GM18951 (cell line): ENCODE measurements around the gene LRWD1.
"Not testable (repeated sequence)": the region's sequence is repeated elsewhere in the genome, so short reads cannot be mapped to it uniquely, and the experiment has no call there.

Source experiments
- in situ Hi-C: fragments of 300-500 bp; cut with MboI; formaldehyde crosslinking; loops from one replicate; pipeline ENCODE4 v1.12.0; 2022; ENCODE audit warnings: low sequenced_read_pairs, mixed read lengths, inconsistent platforms; ENCODE audit not compliant: unreplicated experiment

LRWD1 gene

DNA sequence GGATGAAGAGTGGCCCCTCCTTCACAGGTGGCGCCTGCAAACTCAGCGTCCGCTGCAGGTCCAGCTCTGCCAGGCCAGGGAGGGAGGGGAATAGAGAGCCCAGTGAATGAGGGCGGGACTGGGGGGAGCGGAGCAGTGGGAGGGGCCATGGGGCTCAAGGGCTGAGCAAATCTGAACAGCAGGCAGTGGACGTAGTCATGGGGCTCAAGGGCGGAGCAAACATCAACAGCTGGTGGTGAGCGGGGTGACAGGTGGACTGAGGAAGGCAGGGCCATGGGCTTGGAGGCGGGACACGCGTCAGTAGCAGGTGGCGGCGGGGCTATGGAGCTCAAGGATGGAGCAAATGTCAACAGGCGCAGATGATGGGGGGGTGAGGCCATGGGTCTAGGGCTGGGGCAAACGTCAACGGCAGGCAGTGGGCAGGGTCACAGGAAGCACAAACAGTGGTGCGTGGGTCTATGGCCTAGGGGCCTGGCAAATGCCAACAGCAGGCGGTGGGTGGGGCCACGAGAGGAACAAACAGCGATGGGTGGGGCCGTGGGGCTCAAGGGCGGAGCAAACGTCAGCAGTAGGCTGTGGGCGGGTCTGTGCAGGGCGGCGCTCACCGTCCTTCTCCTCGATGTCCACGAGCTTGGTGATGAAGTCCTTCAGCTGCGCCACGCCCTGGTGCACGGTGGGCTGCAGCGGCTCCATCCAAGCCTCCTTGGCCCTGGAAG, 28.6 kb downstream of the LRWD1 start:
- in situ Hi-C loops, result not testable (repeated sequence)

DNA sequence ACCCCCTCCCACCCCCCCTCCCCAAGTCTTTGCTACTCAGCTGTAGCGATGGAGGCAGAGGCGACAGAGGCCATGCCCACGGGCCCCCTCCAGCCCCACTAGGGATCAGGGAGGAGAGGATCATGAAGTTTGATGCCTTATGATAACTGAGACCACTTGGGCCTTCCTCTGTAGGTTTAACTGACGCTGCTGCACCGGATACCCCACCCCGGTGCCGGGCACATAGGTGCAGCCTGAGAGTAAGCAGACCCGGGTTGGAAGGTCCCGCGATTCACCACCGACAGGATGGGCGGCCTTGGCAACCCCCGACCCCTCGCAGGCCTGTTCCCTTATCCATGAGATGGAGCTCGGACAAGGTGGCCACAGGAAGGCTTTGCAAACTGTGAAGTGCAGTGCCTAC, 29.2 kb downstream of the LRWD1 start:
- in situ Hi-C loops, result not testable (repeated sequence)

DNA sequence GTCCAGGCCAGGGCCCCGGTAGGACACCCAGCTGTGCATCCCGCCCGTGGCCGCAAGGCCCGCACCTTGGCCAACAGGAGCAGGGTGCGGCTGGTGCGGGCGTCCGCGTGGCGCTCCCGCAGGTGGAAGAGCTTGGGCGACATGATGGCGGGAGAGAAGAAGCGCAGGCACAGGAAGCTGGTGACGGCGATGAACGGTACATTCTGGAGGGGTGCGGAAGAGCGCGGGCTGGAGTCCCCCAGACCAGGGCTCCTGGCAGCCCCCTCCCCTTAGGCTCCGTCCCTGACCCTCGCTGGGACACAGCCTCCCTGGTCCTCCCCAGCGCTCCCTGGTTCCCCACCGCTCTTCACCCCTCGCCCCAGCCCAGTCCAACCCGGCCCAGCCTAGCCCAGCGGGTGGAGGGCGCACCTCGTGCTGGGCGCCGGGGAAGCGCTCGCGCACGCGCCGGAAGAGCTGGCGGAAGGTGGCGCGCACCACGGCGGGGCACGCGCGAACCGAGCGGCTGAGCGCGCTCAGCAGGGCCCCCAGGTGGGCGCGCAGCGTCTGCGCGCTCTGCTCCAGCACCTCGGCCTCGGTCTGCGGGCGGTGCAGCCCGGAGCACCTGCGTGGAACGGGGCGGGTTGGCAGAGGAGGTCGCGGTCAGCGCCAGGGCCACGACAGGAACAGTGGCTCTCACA, 29.8 kb downstream of the LRWD1 start:
- in situ Hi-C loops, result not testable (repeated sequence)

DNA sequence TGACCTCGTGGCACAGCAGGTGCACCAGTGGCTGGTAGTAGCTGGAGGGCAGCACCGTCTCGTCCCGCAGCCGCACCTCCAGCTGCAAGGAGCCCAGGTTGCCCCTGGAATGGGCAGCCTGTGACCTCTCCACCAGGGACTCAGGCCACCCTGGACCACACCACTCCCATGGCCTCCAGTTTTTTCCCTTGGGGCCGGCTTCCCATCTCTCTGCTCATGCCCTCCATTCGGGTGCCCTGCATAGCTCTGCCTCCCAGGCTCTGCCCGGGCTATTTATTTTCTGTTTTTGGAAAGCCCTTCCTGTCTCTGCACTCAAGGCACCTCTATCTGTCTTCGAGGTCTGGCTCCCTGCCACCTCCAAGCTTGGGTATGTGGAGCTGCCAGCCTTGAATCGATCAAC, 32.1 kb downstream of the LRWD1 start:
- in situ Hi-C loops, result not testable (repeated sequence)

DNA sequence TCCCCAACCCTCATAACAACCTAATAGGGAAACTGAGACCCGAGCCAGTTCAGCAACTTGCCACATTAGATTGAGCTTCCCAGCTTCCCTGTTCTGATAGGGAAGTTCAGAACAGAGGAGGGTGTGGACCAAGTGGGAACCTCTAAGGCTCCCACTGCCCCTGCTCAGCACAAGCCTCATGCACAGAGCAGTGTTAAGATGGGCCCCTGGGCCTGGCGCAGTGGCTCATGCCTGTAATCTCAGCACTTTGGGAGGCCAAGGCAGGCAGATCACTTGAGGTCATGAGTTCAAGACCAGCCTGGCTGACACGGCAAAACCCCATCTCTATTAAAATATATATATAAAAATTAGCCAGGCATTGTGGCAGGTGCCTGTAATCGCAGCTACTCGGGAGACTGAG, 32.5 kb downstream of the LRWD1 start:
- in situ Hi-C loops, result not testable (repeated sequence)

DNA sequence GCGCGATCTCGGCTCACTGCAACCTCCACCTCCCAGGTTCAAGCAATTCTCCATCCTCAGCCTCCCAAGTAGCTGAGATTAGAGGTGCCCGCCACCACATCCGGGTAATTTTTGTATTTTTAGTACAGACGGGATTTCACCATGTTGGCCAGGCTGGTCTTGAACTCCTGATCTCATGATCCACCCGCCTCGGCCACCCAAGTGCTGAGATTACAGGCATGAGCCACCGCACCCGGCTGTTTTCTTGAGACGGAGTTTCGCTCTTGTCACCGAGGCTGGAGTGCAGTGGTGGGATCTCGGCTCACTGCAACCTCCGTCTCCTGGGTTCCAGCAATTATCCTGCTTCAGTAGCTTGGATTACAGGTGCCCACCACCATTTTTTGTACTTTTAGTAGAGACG, 33.5 kb downstream of the LRWD1 start:
- in situ Hi-C loops, result not testable (repeated sequence)

DNA sequence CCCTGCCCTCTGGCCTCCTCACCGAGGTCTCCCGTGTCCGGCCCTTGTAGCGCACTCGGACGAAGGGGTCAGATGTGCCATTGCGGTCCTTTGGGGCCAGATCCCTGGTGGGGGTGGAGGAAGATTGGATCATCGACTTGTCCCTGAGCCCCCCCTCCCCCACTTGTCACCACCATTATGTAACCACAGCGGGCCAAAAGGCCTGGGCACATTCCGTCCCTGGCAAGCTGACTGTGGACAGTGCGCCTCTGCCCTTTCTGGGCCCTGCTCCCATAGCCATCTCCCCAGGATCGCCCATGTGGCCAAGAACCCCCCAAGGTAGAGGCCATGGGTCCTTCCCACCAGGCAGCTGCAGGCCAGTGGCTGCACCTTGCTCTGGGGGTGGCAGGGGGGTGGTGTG, 38.4 kb downstream of the LRWD1 start:
- in situ Hi-C loops, result not testable (repeated sequence)

DNA sequence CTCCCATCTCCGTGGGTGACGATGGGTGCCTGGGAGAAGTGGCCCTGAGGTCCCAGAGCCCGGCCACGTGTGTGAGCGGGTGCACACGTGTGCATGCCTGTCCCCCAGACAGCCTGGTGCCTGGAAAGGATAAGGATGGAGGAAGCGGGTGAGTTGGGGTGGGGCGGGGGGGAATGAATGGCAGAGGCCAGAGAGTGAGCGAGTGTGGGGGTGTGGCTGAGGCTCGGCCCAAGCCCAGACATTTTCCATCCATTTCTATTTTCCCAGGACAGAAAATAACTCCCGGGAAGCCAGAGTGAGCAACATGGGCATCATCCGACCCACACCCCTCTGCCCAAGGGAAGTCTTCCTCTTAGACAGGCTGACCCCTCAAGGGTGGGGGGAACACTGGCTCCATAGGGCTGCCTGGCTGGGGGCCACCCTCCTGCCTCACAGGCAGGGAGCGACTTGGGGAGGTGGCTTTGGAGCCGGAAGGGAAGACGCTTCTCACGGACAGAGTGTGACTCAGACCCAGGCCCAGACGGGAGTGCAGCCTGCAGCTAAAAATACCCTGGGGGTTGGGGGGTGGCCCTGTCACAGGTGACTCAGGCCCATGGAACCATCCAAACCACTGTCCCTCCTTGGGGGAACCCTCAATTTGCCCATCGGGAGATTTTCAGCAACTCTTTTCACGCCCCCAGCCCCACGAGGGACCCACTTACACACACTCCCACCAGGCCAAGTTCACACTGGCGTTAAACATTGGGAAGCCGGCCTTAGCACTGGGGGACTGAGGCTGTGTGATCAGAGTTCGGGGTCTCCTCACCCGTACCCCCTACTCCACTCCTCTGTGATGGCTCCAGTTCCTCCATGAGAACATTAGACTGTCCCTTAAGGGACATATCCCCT, 40.8 kb downstream of the LRWD1 start:
- in situ Hi-C loops, result not testable (repeated sequence)

DNA sequence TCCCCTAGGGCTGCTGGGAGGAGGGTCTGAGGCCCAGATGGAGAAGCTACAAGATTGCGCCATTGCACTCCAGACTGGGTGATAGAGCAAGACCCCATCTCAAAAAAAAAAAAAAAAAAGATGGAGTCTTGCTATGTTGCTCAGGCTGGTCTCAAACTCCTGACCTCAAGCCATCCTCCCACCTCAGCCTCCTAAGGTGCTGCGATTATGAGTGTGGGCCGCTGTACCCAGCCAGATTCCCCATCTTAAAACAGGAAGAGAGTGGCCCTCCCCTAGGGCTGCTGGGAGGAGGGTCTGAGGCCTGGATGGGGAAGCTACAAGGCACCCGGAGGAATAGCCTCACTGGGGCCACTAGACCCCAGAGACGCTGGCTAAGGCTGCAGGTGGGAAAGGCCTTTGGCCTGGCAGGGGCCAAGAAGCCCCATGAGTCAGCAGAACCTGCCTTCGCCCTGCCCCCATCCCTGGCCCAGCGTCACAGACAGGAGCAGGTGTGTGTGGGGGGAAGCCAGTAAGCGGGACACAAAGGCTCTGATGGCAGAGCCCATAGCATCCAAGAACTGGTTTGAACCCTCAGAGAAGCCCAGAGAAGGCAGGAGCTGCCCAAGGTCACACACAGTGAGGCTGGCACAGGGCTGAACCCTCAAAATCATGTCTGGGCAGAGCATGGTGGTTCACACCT, 42.8 kb downstream of the LRWD1 start:
- in situ Hi-C loops, result not testable (repeated sequence)

DNA sequence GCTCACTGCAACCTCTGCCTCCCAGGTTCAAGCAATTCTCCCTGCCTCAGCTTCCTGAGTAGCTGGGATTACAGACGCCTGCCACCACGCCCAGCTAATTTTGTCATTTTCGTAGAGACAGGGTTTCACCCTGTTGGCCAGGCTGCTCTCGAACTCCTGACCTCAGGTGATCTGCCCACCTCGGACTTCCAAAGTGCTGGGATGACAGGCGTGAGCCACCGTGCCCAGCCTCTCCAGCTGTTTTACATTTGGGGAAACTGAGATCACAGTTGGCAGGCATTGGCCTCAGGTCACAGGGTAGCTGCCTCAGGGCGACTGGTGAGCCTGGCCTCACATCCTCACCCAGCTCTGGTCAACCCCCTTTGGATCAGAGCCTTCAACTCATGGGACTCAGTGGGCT, 45.8 kb downstream of the LRWD1 start:
- in situ Hi-C loops, result not testable (repeated sequence)

DNA sequence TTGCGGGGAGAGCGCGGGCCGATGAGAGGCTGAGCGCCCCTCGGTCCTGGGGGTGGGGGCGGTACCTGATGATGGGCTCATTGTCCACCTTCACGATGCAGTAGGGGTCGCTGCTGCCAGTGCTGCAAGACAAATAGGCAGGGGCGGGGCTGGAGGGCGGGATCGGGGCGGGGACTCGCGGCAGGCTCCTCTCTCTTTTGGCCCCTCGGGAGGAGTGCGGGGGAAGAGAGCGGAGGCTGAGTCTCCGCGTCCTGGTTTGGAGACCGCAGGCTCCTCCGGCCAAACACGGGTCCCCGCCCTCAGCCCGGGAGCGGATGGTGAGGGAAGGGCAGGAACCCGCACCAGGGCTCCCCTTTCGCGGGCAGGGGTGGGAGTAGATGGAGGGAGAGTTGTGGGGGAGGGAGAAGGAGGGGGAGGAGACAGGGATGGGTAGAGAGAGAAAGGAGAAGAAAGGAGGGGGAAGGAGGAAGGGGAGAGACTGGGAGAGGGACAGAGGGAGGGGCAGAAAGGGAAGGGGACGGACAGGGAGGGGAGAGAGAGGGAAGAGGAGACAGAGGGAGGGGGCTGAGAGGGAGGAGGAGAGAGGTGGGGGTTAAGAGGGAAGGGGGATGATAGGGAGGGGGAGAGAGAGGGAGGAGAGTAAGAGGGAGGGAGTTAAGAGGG, 47.2 kb downstream of the LRWD1 start:
- in situ Hi-C loops, result not testable (repeated sequence)

DNA sequence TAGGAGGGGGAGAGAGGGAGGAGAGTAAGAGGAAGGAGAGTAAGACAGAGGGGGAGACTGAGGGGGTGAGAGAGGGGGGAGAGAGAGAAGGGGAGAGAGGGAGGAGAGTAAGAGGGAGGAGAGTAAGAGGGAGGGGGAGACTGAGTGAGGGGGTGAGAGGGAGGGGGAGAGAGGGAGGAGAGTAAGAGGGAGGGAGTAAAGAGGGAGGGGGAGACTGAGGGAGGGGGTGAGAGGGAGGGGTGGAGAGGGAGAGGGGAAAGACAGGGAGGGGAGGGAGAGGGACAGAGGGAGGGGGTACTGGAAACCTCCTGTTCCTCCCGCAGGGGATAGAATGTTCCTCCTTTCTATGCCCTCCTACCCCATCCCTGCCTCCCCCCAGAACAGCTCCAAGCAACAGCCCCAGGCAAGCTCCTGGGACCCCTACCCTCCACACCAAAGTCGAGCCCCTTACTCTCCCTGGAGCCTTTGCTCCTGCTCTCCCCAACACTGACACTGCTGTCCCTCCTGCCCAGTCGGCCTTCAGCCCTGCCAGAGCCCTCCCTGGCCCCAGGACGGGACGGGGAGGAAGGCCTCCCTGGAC, 47.9 kb downstream of the LRWD1 start:
- in situ Hi-C loops, result not testable (repeated sequence)

DNA sequence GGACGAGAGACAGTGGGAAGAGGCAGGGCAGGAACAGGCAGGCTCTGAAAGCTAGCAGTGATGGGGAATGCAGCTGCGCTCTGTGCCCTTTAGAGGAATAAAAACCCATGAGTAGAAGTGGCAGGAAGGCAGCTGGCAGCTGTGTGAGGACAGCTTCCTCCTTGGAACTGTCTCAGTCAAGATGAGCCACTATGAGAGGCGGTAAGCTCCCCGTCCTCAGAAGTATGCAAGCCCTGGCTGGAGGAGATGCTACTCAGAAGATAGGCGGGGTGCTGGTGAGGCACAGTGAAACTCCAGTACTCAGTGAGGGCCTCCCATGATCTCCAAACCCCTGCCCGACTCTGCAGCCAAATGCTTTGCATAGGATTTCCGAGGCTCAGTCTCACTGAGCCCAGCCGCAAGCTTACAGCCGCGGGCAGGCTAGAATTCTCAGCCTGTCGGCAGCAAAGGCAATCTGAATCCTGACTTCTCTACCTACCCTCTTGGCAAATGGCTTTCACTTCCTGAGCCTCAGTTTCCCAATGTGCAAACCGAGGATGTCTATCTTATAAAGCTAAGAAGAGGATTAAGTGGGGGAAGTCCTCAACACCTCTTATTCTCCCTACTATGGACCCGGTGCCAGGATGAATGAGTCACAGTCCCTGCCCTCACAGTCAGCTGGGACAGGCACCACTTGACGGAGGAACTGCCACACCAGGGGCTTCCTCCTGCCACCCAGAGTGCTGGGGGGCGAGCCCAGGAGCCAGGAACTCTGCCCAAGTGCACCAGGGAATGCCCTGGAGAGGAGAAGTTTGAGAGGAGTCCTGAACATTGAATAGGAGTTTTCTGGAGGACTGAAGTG, 50.3 kb downstream of the LRWD1 start:
- in situ Hi-C loops, result not testable (repeated sequence)

DNA sequence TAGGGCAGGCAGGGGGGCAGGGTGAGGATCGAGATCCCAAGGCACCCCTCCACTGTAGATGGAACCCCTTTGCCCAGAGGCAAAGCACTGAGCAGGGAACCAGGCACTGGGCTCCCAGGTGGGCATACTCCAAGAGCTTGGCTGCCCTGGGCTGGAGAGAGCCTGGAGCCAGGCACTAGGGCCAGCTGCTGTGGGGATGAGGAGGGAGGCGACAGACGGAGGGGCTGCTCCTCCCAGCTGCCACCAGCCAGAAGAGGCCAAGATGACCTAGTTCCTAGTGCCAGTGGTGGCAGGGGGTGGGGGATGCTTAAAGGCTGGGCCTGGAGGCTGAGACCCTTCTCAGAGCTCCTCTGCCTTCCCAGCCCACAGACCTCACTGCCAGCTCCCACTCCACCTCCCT, 51.1 kb downstream of the LRWD1 start:
- in situ Hi-C loops, result not testable (repeated sequence)

DNA sequence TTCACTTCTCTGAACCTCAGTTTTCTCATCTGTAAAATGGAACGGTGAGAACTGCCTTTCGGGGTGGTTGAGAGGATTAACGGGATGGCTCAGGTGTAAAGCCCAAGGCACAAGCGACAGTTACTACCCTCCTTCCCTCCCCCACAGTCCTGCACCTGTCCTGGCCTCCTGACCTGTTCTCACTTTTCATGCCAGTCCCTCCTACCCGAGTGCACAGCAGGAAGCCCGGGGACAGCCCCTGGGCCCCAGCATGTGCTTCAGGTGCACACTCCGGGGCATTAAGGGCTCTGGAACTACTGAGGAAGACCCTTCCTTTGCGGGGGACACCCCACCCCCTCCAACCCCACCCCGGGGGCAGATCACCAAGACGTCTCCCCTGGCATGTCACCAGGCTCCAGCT, 52.2 kb downstream of the LRWD1 start:
- in situ Hi-C loops, result not testable (repeated sequence)

DNA sequence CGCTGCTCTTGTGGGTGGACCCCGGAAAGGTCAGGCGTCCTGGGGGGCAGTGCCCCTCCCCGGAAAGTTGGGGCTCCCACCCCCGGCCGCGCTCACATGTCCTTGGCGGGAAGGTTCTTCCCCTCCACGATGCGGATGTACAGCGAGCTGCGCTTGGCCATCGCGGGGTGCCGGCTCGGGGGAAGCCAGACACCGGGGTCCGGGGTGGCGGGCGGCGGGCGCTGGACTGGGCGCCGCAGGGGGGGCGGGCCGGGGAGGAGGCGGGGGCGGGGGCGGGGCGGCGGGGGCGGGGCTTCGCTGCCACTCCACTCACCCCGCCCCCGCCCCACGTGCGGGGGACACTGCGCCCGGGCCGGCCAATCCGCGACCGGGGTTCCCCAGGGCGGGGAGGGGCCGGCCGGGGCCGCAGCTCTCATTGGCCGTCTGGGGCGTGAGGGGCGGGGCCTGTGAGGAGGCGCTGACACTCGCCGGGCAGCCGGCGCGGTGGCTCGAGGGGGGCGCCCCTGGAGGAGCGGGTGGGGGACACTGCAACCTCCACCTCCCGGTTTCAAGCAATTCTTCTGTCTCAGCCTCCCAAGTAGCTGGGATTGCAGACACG, 52.9 kb downstream of the LRWD1 start, which contains the start of gene RASA4B:
RASA4B (minus strand) TSS at position 228 of the 598 bp plus-strand sequence; CDS start at position 161, 67 bp downstream.
- in situ Hi-C loops, result not testable (repeated sequence)

DNA sequence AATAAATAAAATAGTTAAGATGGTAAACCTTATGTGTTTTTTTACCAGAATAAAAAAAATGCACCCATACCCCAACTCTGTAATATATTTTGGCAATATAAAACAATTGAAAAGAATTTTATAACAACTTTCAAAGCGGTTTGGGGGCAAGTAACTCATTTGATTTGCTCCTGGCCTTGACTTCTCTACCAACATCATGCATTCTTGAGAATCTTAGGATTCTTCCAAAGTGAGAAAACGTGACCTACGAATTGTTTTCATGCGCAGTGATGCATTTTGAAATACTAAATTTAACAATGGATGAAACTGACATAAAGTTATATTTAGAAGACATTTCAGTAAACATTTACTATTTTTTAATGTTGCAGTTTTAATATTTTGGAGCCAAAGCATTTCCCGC, 56.0 kb downstream of the LRWD1 start:
- in situ Hi-C loops, result loop anchor here (10.0 kb wide), 1 partner anchor 94 kb away; the partner anchor contains the start of gene RASA4
